ENCODE results near the gene CC2D2B. TPM values are rescaled to one million over a fixed set of nuclear protein-coding genes. Genes with fewer than 3 reads are reported as not detected.

CC2D2B gene
- total RNA-seq, 1 experiment from 2014 or later: not detected

DNA sequence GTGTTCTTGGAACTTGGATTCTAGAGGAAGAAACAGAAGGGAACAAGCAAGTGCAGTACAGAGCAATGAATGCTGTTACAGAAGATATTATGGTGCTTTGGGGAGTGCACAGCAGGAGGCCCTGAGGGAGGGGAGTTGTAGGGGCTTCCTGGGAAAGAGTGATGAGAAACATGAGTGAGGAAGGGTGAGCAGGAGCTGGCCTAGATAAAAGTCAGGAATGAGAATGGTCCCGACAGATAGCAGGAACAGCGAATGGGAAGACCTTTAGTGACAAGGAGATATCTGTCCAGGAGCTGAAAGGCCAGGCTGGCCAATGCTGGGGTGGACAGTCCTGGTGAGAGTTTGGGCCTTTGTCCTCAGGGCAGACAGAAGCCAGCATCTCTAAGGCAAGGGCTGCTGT, 115.0 kb downstream of the CC2D2B start:
- Histone ChIP-seq H3K79me2 (ENCODE audit: low read depth) (no peaks in the 10 kb centered on the region), H3K9me2 (ENCODE audit: insufficient read depth) (no peaks in the 10 kb centered on the region), H3K27me3 (ENCODE audit: insufficient read depth, low read depth) (no peaks in the 10 kb centered on the region), H3K9me3 (ENCODE audit: insufficient read depth, low read depth) (no peaks in the 10 kb centered on the region), H3K4me3 (no peak overlapping the region), H3F3A (ENCODE audit: insufficient read depth, low read depth) (no peaks in the 10 kb centered on the region), H3K4me1 (replicated peaks; ENCODE audit: insufficient read depth) (no peaks in the 10 kb centered on the region), H3K27ac (no peak overlapping the region), H4K20me1 (ENCODE audit: insufficient read depth) (no peaks in the 10 kb centered on the region), H3K4me2 (no peak overlapping the region), H3K36me3 (ENCODE audit: low read depth) (no peaks in the 10 kb centered on the region), H2AFZ (no peak overlapping the region)
- no TSS peak for BruUV-seq (replicated peaks)
- ChIA-PET POLR2A (ENCODE audit: unreplicated experiment) (no interaction called here), CTCF (no interaction called here)
- no peak for TF ChIP-seq EZH2 (IDR thresholded peaks at IDR 0.05; ENCODE audit: low read depth)
- TF ChIP-seq, protein P1, sequence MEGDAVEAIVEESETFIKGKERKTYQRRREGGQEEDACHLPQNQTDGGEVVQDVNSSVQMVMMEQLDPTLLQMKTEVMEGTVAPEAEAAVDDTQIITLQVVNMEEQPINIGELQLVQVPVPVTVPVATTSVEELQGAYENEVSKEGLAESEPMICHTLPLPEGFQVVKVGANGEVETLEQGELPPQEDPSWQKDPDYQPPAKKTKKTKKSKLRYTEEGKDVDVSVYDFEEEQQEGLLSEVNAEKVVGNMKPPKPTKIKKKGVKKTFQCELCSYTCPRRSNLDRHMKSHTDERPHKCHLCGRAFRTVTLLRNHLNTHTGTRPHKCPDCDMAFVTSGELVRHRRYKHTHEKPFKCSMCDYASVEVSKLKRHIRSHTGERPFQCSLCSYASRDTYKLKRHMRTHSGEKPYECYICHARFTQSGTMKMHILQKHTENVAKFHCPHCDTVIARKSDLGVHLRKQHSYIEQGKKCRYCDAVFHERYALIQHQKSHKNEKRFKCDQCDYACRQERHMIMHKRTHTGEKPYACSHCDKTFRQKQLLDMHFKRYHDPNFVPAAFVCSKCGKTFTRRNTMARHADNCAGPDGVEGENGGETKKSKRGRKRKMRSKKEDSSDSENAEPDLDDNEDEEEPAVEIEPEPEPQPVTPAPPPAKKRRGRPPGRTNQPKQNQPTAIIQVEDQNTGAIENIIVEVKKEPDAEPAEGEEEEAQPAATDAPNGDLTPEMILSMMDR (conservative IDR thresholded peaks at IDR 0.05): no peak
- DNase-seq: no peak
- intact Hi-C loops (cut with micrococcal nuclease; ENCODE audit: unreplicated experiment): no loop called here

DNA sequence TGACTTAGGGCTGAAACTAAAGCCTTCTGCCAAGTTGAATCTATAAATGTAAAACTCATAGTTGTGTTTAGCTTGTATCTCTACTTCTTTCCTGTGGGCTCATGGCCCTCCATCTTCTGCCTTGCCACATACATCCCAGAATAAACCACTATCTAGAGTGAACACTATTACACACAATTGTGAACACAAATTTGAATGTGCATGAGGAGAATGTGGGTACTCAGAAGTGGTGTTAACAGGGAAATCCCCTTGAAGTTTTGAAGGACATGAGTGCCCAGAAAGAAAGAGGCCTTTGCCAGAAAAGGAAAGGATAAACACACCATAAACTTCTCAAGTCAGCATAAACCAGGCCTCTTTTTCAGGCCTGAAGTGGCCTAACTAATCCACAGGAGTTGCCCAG, 115.4 kb downstream of the CC2D2B start:
- no peaks in the 10 kb centered on the region for H3K27me3 ChIP-seq (ENCODE audit: insufficient read depth, low read depth)
- no peaks in the 10 kb centered on the region for H3K9me3 ChIP-seq (ENCODE audit: insufficient read depth, low read depth)
- ChIA-PET POLR2A (ENCODE audit: unreplicated experiment) (no interaction called here), CTCF (no interaction called here)
- no TSS peak for BruUV-seq (replicated peaks)
- no peaks in the 10 kb centered on the region for H3K36me3 ChIP-seq (ENCODE audit: low read depth)
- no peaks in the 10 kb centered on the region for H3K9me2 ChIP-seq (ENCODE audit: insufficient read depth)
- H3K4me2 ChIP-seq: no peak overlapping the region
- no peak overlapping the region for H3K4me3 ChIP-seq
- H3F3A ChIP-seq (ENCODE audit: insufficient read depth, low read depth): no peaks in the 10 kb centered on the region
- intact Hi-C loops (cut with micrococcal nuclease; ENCODE audit: unreplicated experiment): no loop called here
- H4K20me1 ChIP-seq (ENCODE audit: insufficient read depth): no peaks in the 10 kb centered on the region
- H3K4me1 ChIP-seq (replicated peaks; ENCODE audit: insufficient read depth): no peaks in the 10 kb centered on the region
- TF ChIP-seq, protein P1 (conservative IDR thresholded peaks at IDR 0.05): no peak
- TF ChIP-seq EZH2 (IDR thresholded peaks at IDR 0.05; ENCODE audit: low read depth): no peak
- no peak for DNase-seq
- no peak overlapping the region for H3K27ac ChIP-seq
- no peak overlapping the region for H2AFZ ChIP-seq
- H3K79me2 ChIP-seq (ENCODE audit: low read depth): no peaks in the 10 kb centered on the region

DNA sequence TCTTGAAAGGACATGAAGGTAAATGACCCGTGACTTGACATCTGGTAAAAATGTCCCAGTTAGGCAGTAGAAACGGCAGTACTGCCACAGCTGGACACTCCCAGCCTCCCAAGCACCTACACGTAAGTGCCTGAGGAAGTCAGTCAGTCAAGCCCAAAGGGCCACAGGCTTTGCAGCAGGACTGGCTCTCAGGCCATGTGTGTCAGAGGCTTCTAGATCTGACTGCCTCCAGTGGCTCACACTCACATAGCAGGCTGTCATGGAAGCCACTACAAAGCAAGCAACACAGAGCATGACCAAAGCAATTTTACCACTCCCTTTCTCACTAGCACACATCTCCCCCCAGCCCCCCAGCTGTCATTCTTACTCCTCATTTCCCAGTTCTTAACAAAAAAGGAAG, 117.8 kb downstream of the CC2D2B start:
- TF ChIP-seq EZH2 (IDR thresholded peaks at IDR 0.05; ENCODE audit: low read depth): no peak
- TF ChIP-seq, protein P1 (conservative IDR thresholded peaks at IDR 0.05): no peak
- H3K4me1 ChIP-seq (replicated peaks; ENCODE audit: insufficient read depth): no peaks in the 10 kb centered on the region
- H3F3A ChIP-seq (ENCODE audit: insufficient read depth, low read depth): no peaks in the 10 kb centered on the region
- no peak overlapping the region for H2AFZ ChIP-seq
- CTCF ChIA-PET: no interaction called here
- no peak overlapping the region for H3K4me3 ChIP-seq
- no peaks in the 10 kb centered on the region for H3K36me3 ChIP-seq (ENCODE audit: low read depth)
- H3K27me3 ChIP-seq (ENCODE audit: insufficient read depth, low read depth): no peaks in the 10 kb centered on the region
- POLR2A ChIA-PET (ENCODE audit: unreplicated experiment): no interaction called here
- H3K4me2 ChIP-seq: no peak overlapping the region
- no peaks in the 10 kb centered on the region for H4K20me1 ChIP-seq (ENCODE audit: insufficient read depth)
- H3K27ac ChIP-seq: no peak overlapping the region
- no peaks in the 10 kb centered on the region for H3K79me2 ChIP-seq (ENCODE audit: low read depth)
- intact Hi-C loops (cut with micrococcal nuclease; ENCODE audit: unreplicated experiment): no loop called here
- no TSS peak for BruUV-seq (replicated peaks)
- H3K9me3 ChIP-seq (ENCODE audit: insufficient read depth, low read depth): no peaks in the 10 kb centered on the region
- DNase-seq: no peak
- no peaks in the 10 kb centered on the region for H3K9me2 ChIP-seq (ENCODE audit: insufficient read depth)

Data from PC-9 (cell line).